Measurements from ENCODE around the gene SPAG8. TPM values are rescaled to one million over a fixed set of nuclear protein-coding genes. Genes with fewer than 3 reads are reported as not detected.

SPAG8 gene
- total RNA-seq, 1 donor from 2014 or later = 4.0 TPM

DNA sequence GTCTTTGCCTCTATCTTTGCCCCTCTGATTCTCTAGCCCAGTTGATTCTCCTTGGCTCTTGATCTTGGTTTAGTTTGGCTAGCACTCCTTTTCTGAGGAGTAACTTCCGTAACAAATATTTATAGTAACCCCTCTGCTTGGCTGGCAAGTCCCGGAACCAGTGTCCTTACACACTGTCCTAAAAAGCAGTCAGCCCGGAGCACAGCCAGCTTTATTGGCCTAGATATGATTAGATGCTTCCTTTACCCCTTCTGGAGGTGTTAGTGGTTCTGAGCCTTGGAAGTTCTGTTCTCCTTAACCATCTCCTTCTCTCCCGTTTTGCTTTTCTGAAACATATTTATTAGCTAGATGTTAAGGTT lies 41.0 kb downstream of the SPAG8 start:
- no peak for TF ChIP-seq CTCF (IDR thresholded peaks at IDR 0.05)
- intact Hi-C loops (cut with micrococcal nuclease) = no loop called here
- Mint-ChIP-seq H3K4me1 (peaks cover 17% of the 10 kb centered on the region), H3K4me3 (no peak overlapping the region), H3K27ac (no peak overlapping the region), H3K36me3 (ENCODE audit: low read depth) (peaks cover 2% of the 10 kb centered on the region), H3K27me3 (no peaks in the 10 kb centered on the region), H3K9me3 (no peaks in the 10 kb centered on the region)
- ATAC-seq (ENCODE audit: low read depth) = no peak
- ChIA-PET POLR2A (interaction anchor here (0.6 to 1.1 kb wide), 2 partner anchors 15 to 21 kb away, joined by 3 read pairs; no protein-coding TSS in a partner anchor), CTCF (no interaction called here)
- DNase-seq = no peak

- Mint-ChIP-seq H3K9me3 (no peaks in the 10 kb centered on the region), H3K27ac (no peak overlapping the region), H3K36me3 (ENCODE audit: low read depth) (peaks cover 2% of the 10 kb centered on the region), H3K4me1 (peaks cover 5% of the 10 kb centered on the region), H3K27me3 (no peaks in the 10 kb centered on the region), H3K4me3 (no peak overlapping the region)
- POLR2A ChIA-PET = interaction anchor here (1.2 kb wide), 1 partner anchor 13 kb away, joined by 5 read pairs; no protein-coding TSS in a partner anchor
- no peak for ATAC-seq (ENCODE audit: low read depth)
- CTCF ChIA-PET = no interaction called here
- DNase-seq = no peak
- intact Hi-C loops (cut with micrococcal nuclease) = no loop called here
- TF ChIP-seq CTCF (IDR thresholded peaks at IDR 0.05) = no peak
These were observed 42.3 kb downstream of the SPAG8 start for GRCh38 chr9:35769763-35770162.

GRCh38 chr9:35767458-35767857 lies 44.6 kb downstream of the SPAG8 start:
- DNase-seq (no peak), ATAC-seq (ENCODE audit: low read depth) (no peak)
- Mint-ChIP-seq H3K36me3 (ENCODE audit: low read depth) (peaks cover 2% of the 10 kb centered on the region), H3K27ac (no peak overlapping the region), H3K27me3 (no peaks in the 10 kb centered on the region), H3K4me3 (no peak overlapping the region), H3K4me1 (peaks cover 8% of the 10 kb centered on the region), H3K9me3 (no peaks in the 10 kb centered on the region)
- CTCF ChIA-PET = no interaction called here
- POLR2A ChIA-PET = no interaction called here
- intact Hi-C loops (cut with micrococcal nuclease) = no loop called here
- TF ChIP-seq CTCF (IDR thresholded peaks at IDR 0.05) = no peak

DNA sequence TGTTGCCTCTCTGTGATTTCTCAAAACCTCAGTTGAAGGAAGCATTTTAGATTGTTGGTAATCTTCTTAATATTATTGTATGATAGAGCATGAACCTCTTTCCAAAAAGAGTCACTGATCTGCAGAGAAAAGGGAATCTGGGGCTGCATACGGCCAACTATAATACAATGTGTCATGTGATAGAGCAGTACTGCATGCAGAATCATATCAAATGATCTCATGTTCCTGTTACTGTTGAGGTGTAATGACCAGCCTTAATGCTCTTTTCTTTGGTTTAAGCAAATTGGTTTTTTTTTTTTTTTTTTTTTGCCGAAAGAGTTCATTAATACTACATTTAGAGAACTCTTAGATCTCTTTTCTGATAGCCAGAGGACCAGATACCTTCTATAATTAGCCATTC lies 45.1 kb downstream of the SPAG8 start:
- no peaks in the 10 kb centered on the region for H3K9me3 Mint-ChIP-seq
- no peak overlapping the region for H3K4me3 Mint-ChIP-seq
- H3K36me3 Mint-ChIP-seq (ENCODE audit: low read depth) = peaks cover 2% of the 10 kb centered on the region
- ChIA-PET POLR2A (no interaction called here), CTCF (no interaction called here)
- peaks cover 11% of the 10 kb centered on the region for H3K4me1 Mint-ChIP-seq
- DNase-seq = no peak
- no peak for TF ChIP-seq CTCF (IDR thresholded peaks at IDR 0.05)
- H3K27ac Mint-ChIP-seq = no peak overlapping the region
- ATAC-seq (ENCODE audit: low read depth) = no peak
- H3K27me3 Mint-ChIP-seq = no peaks in the 10 kb centered on the region
- intact Hi-C loops (cut with micrococcal nuclease) = no loop called here

DNA sequence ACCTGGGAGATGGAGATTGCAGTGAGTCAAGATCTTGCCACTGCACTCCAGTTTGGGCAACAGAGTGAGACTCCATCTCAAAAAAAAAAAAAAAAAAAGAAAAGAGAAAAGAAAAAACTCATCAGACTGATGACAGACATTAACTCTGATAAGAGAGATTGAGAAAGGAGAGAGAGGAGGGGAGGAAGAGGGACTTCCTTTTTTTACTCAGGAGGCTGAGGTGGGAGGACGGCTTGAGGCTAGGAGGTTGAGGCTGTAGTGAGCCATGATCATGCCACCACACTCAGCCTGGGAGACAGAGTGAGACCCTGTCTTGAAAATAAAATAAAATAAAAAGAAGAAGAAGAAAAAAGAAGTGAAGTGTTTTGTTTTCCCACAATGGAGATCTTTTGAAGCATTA lies 48.3 kb downstream of the SPAG8 start:
- DNase-seq (no peak), ATAC-seq (ENCODE audit: low read depth) (no peak)
- Mint-ChIP-seq H3K27ac (no peak overlapping the region), H3K36me3 (ENCODE audit: low read depth) (peaks cover 7% of the 10 kb centered on the region), H3K27me3 (no peaks in the 10 kb centered on the region), H3K9me3 (no peaks in the 10 kb centered on the region), H3K4me1 (peaks cover 33% of the 10 kb centered on the region), H3K4me3 (no peak overlapping the region)
- intact Hi-C loops (cut with micrococcal nuclease) = no loop called here
- ChIA-PET CTCF (no interaction called here), POLR2A (no interaction called here)
- TF ChIP-seq CTCF (IDR thresholded peaks at IDR 0.05) = no peak
